VCaP (cell line): ENCODE data around the gene ARHGEF6.

Experiments used
- H3K27ac ChIP-seq: fragments of 450-650 bp; 2 replicates; pipeline ENCODE4 v1.5.1; 2017
- TF ChIP-seq, protein P1 (sequence below): fragments of 450-650 bp; conservative IDR thresholded peaks from 2 replicates; pipeline ENCODE4 v1.5.1; 2017; ENCODE audit warnings: mild to moderate bottlenecking, moderate library complexity

The ARHGEF6 gene

DNA sequence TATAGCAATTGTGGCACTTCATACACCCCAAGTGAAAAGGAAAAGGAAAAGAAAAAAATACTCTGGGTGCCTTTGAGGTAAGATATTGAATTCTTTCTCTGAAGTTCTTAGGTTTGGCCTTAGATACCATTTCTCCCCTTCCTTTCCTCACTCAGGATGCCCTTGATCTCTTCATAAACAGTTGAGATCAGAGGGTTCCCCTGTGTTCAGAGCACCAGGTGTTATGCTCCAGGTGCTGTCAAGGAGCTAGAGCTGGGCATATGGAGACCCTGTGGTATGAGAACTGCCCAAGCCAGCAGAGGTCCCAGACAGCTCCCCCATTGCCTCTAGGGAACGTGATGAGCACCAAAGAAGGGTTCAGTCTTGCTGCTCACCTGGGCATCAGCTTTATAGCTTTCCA is 149.9 kb downstream of the ARHGEF6 start:
- H3K27ac ChIP-seq = no peak overlapping the region
- TF ChIP-seq, protein P1, sequence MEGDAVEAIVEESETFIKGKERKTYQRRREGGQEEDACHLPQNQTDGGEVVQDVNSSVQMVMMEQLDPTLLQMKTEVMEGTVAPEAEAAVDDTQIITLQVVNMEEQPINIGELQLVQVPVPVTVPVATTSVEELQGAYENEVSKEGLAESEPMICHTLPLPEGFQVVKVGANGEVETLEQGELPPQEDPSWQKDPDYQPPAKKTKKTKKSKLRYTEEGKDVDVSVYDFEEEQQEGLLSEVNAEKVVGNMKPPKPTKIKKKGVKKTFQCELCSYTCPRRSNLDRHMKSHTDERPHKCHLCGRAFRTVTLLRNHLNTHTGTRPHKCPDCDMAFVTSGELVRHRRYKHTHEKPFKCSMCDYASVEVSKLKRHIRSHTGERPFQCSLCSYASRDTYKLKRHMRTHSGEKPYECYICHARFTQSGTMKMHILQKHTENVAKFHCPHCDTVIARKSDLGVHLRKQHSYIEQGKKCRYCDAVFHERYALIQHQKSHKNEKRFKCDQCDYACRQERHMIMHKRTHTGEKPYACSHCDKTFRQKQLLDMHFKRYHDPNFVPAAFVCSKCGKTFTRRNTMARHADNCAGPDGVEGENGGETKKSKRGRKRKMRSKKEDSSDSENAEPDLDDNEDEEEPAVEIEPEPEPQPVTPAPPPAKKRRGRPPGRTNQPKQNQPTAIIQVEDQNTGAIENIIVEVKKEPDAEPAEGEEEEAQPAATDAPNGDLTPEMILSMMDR = no peak

DNA sequence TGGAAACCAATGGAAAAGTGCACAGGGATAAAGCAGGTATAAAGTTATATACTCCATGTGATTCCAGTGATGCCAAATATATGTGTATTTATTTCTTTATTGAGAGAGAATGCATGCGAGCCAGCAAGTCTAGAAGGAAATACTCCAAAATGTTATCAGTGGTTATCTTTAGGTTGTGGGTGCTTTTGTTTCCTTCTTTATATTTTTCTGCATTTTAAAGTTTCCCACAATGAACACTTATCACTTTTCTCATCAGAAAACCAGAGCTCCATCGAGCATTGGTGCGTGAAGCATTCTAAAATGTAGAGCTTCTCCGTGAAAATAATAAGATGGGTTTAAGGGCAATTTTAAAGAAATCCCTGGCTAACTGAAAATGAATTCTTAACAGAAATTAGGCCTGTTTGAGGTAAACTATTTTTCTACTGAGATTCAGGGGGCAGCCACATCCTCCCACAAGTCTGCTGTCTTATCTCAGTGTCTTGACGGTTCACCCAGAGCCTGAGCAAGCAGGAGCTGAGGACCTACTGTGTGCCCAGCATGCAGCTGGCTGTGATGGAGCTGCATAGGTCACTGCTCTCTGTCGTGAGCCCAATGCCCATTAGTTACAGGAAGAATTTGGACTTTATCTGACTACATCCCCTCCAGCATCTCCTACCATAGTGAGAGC is 151.5 kb downstream of the ARHGEF6 start:
- no peak overlapping the region for H3K27ac ChIP-seq
- TF ChIP-seq, protein P1 = no peak

DNA sequence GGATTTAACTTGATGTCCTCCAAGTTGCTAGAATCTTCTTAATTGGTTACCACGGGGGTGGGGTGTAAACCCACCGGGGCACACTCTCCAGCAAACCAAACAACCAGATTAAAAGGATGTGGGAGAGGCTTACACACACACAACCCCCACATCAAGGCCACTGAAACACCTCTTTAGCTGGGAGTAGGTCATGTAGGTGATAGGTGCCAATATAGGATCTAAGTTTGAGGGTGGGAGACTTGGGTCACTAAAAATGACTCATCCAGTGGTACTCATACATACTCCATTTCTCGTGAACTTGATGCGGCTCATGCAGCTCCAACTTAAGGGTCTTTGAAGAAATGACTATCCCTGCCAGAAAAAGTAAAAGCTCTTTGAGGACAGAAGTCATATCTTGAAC is 153.3 kb downstream of the ARHGEF6 start:
- TF ChIP-seq, protein P1 = no peak

DNA sequence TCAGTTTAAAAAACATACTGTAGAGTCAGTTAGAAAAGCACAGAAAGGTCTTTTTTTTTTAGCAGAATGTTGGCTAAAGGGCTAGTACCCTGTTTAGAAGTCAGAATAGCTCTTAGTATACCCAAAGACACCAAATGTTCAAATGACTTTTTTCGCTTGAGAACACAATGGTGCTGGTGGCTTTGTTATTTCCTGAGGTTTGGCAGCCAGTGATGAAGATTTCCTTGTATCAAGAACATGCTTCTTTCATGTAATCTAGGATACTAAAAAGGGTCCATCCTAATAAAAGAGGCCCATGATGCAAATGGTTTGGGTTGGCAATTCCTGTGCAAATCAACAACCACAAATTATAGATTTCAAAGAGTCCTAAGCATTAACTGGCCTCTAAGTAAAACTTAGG is 153.8 kb downstream of the ARHGEF6 start:
- no peak overlapping the region for H3K27ac ChIP-seq
- TF ChIP-seq, protein P1 = no peak

More for the DNA sequence above, 153.3 kb downstream of the ARHGEF6 start:
- H3K27ac ChIP-seq = no peak overlapping the region

DNA sequence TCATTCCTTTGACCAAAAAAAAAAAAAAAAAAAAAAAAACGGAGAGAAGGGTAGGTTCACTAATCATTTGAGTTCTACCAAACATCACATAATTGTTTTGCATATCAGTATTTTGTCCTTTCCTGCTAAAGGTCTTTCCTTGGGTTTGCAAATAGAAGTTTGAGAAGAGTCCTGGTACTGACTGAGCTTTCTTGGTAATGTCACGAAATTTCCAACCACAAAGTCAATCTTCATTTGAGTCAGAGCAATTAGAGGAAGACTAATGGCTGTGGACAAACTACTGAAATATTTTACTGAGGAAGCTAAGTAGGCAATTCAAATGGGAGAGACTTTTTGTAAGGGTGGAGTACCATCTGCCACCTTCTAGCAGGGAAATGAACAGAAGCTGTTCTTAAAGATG is 154.5 kb downstream of the ARHGEF6 start:
- TF ChIP-seq, protein P1 = no peak
- H3K27ac ChIP-seq = no peak overlapping the region

DNA sequence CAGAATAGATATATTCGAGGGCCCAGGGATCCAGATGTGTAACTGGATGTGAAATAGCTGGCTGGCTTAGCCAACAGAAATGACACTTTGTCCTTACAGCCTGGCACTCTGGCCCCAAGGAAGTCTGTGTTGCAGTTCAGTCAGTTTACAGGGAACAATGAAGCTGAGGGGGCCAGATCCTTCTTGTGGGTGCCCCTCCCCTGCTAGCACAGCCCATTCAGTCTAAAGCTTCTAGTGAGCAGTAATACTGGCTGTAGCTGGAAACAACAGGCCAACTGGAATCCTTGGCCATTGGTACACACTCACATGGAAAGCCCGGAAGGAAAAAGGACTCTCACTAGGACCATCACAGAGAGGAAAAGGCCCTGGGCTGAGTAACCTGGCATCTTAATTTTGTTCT is 155.5 kb downstream of the ARHGEF6 start:
- TF ChIP-seq, protein P1 = no peak

DNA sequence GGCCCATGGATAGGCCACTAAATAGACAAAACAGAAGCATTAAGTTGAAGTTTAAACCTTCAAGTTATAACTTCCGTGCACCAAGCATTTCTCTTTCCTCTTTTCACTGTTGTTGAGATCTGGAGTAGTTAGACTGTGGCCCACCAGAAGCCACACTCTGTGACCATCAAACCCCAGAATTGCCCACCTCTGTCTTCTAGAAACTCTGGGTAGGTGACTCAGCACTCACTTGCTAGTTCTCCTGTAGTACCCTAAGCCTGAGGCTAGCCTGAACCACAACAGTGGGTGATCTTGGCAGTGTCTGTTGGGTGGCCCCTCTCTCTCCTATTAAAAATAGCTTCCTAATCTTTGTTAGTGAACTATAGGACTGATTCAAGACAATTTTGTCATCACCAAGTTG is 157.3 kb downstream of the ARHGEF6 start:
- no peak overlapping the region for H3K27ac ChIP-seq
- TF ChIP-seq, protein P1 = no peak

More for the DNA sequence above, 155.5 kb downstream of the ARHGEF6 start:
- H3K27ac ChIP-seq = no peak overlapping the region
